ENCODE results near the gene SLITRK1.

Gene SLITRK1

DNA sequence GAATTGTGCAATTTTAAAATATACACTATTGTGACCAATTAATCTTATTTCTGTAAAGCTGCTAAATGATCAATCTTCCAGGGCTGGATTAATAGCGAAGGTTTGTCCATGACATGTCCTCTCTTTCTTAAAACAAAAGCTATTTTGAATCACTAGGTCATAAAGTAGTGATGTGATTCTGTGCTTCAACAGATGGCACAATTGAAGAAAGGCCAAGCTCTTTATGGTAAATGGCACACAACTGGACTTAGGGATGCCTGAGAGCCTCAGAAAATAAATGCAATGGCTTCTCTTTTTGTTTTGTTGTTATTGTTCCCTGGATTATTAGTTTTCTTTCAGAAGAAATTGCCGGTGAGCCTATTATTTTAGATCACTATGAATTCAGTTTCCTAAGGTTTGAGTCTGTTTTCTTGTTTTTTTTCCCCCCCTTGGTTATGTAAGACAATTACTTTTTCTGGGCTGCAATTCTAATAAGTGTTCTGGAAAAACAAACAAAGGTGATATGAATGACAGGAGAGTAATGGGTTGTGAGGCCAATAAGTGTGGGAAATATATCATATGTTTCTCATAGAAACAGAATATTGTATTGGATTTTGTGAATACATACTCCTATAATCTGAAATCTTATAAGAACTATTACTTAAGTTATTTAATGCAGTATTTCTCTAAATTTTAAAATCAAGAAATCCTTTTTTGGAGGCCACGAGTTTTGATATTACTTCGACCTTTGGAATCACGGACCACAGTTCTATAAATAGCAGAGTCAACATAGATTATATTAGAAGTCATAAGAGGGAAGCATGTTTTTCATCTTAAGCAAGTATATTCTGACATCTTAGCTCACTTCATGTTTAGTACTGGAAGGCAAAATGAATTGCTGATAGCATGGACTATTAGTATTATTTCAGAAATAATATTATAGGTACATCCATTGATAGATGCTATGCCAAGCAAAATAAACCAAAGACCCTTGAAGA, 16.8 kb downstream of the SLITRK1 start:
- DNase-seq: no peak

DNA sequence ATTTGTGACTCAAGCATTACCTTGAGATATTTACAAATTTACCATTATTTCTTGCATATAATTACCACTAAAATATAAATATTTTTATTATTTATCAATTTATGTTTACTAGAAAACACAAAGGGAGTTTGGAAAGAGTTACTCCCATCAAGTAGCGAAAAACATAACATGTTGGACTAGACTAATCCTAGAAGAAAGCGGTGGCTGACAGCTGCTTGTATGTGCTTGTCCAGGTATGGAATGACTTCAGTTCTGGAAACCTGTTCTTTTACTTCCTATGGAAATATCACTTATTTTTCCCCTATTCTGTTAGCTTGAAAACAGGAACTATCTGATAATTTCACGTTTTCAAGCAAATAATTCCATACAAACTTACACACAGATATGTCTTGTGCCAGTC, 28.5 kb downstream of the SLITRK1 start:
- no peak for DNase-seq

DNA sequence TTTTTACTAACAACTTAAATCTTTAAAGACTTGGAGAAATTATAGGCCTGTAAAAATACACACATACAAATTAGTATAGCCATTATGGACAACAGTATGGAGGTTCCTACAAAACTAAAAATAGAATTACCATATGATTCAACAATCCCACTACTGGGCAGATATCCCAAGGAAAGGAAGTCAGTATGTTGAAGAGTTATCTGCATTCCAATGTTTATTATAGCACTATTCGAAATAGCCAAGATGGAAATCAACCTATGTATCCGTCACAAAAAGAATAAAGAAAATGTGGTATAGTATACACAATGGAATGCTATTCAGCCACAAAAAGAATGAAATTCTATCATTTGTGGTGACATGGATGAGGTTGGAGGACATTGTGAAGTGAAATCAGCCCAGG, 37.2 kb downstream of the SLITRK1 start:
- DNase-seq: no peak

DNA sequence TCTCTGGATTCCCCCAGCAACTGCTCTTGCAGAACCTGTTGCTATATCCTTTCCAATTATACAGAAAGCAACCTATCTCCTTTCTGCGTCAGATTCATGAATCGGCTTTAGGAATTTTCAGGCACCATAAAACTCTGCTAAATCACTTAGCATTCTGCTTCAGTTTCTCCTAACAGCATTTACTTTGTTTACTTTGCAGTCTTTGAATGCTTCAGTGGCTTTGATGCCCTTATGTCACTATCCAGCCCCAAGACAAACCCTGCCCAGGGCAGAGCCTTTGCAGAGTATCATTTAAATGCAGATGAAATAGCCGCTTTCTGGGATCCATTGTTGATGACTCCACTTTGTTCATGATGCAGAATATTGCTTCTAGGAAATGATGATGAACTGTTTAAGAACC, 43.1 kb downstream of the SLITRK1 start:
- DNase-seq: no peak

DNA sequence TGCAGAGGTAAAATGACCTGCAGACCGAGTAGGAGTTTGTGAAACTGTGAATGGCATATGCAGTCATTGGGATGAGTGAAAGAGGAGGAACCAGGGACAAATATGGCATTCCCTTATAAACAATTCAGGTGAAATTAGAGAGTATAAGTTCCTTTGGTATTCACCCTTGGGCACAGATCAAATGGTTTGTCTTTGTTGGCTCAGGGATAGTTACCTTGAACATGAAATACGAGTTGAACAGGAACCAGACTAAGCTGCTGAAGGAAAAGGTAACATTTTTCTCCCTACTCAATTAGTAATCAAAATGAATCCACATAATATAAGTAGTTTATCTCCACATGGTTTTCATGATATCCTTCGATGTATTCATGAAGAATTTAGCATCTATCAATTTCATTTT, 50.5 kb downstream of the SLITRK1 start:
- no peak for DNase-seq

DNA sequence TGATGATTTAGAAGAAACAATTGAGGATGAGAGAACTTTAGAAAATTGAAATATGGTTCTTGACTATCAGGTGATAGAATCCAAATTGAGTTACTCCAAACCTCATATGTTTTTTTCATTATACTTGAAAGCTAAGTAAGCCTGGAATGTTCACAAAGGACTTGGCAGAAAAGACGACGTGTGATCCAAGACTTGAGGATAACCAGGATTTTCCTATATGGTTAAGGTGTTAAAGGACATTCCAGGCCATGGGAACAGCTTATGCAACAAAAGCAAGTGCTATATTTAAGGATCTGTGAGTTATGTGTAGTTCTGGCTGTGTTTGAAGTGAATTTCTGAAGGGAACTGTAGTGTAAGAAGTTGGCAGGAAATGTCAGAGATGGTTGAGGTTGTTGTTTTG, 52.5 kb downstream of the SLITRK1 start:
- DNase-seq: peak; percentile 22

DNA sequence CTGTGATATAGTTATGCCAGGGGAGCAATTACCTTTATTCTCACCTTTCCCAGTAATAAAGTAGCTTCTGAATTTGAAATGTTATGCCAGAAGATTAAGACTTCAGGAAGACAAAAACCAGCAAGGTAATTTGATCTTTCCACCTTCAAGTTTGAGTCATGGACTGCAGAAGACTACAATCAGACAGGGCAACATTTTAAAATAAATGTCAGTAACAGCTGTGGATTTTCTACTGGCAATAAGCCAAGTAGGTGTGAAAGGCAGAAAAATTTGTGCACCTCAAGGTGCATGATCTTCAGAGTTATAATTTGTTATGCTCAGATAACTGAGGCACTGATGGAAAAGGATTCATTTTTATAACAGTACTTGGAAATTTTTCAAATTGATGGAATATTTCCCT, 54.9 kb downstream of the SLITRK1 start:
- no peak for DNase-seq

Measured in femur (tissue), 1 donor.